ENCODE data around the gene TP53I11.

DNA sequence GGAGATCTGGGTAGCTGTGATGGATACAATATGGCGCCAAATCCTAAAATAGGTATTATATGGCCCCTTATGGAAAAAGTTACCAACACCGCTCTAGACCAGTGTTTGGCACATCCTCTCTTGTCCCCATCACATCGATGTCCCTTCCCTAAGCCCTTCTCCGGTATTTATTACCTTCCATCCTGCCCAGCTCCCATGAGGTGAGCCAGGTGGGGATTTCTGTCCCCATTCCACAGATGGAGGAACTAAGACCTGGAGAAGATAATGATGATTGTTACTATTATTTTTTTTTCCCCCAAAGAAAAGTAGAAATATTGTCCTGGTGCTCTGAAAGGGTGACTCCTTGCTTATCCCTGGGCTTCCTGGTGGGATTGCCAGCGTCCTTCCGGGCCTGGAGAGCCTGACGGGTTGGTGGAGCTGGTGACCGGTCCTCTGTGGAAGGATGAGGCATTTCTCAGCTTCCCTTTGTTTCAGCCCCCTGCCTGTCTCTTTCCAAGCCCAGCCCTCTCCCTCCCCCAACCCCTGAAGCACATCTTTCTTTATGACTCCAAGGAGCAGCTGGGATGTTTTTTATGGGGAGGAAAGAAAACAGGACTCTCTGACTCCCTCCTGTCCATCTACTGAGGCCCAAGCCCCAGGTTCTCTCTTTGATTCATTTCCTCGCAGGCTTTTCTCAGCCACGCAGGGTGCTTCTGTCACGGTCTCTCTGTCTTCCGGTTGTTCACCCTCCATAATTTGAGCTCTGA lies 65.4 kb downstream of the TP53I11 start:
- no peak for TF ChIP-seq REST (IDR thresholded peaks at IDR 0.05; ENCODE audit: unreplicated experiment)
- TF ChIP-seq EZH2 (IDR thresholded peaks at IDR 0.05; ENCODE audit: low read depth, unreplicated experiment) = no peak
- TF ChIP-seq, protein P1, sequence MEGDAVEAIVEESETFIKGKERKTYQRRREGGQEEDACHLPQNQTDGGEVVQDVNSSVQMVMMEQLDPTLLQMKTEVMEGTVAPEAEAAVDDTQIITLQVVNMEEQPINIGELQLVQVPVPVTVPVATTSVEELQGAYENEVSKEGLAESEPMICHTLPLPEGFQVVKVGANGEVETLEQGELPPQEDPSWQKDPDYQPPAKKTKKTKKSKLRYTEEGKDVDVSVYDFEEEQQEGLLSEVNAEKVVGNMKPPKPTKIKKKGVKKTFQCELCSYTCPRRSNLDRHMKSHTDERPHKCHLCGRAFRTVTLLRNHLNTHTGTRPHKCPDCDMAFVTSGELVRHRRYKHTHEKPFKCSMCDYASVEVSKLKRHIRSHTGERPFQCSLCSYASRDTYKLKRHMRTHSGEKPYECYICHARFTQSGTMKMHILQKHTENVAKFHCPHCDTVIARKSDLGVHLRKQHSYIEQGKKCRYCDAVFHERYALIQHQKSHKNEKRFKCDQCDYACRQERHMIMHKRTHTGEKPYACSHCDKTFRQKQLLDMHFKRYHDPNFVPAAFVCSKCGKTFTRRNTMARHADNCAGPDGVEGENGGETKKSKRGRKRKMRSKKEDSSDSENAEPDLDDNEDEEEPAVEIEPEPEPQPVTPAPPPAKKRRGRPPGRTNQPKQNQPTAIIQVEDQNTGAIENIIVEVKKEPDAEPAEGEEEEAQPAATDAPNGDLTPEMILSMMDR (conservative IDR thresholded peaks at IDR 0.05; ENCODE audit: low read depth in 2 of 2) = no peak
- no peak for TF ChIP-seq CREB1 (CRISPR knock-in tag; IDR thresholded peaks at IDR 0.05; ENCODE audit: low read depth)

Measured in GM23338 (cell line).